ENCODE measurements around the gene PGLYRP1.

DNA sequence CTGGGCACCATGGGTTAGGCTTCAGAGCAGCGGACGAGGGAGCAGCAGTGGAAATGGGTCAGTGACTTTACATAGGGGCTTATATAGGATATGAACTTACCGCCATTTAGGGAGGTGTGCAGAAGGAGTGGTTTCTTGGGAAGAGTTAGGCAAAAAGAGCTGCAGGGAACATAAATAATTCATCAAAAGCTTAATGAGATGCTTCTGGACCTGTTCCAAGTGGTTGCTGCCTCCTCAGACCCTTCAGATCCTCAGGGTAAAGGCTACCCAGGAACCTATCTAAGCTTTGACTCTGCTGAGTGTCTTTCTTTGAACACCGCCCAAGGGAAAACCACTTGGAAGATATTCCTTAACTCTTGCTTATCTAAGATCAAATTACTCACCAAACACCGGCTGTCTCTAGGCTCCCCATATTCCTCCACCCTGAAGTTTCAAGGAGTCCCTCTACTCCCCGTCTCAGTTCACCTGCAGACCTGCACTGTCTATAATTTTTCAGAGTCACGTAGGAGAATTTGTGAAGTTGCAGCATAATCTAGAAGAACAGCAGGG, 18.2 kb upstream of the PGLYRP1 start, which contains the start of gene IGFL4:
- TF ChIP-seq, protein P1, sequence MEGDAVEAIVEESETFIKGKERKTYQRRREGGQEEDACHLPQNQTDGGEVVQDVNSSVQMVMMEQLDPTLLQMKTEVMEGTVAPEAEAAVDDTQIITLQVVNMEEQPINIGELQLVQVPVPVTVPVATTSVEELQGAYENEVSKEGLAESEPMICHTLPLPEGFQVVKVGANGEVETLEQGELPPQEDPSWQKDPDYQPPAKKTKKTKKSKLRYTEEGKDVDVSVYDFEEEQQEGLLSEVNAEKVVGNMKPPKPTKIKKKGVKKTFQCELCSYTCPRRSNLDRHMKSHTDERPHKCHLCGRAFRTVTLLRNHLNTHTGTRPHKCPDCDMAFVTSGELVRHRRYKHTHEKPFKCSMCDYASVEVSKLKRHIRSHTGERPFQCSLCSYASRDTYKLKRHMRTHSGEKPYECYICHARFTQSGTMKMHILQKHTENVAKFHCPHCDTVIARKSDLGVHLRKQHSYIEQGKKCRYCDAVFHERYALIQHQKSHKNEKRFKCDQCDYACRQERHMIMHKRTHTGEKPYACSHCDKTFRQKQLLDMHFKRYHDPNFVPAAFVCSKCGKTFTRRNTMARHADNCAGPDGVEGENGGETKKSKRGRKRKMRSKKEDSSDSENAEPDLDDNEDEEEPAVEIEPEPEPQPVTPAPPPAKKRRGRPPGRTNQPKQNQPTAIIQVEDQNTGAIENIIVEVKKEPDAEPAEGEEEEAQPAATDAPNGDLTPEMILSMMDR (conservative IDR thresholded peaks at IDR 0.05; ENCODE audit: low read depth, low read length) = no peak
- TF ChIP-seq EZH2phosphoT487 (IDR thresholded peaks at IDR 0.05; ENCODE audit: borderline replicate concordance, low read length) = no peak
